K562 (cell line): Measurements from ENCODE around the gene HBM. TPM values are rescaled to one million over a fixed set of nuclear protein-coding genes. Genes with fewer than 3 reads are reported as not detected.
A peak's percentile ranks its signal among the peaks of the same experiment; 100 is the strongest.

Experiments
- ATAC-seq: fragments of 200-7000 bp; cut with Tn5 transposase; 3 replicates; pipeline ENCODE4 v1.9.1; 2020; ENCODE audit warnings: moderate library complexity
- BruUV-seq: library from RNA; stranded (reverse); fragments of 400-500 nt; replicated peaks from 2 replicates; lab custom pipeline; 2021; lab: Mats Ljungman, UMichigan
- CTCF ChIA-PET: fragments of 300-600 bp; formaldehyde crosslinking; extraction: SDS; loops from one replicate; lab custom pipeline; 2021; ENCODE audit warnings: low intra/inter-chr PET ratio; lab: Yijun Ruan, JAX
- POLR2A ChIA-PET: fragments of 300-600, 350-650 bp; sonication (Branson Sonifier 250); formaldehyde crosslinking; extraction: SDS; loops from one replicate; lab custom pipeline; 2021; ENCODE audit warnings: antibody characterized with exemption, inconsistent platforms; lab: Yijun Ruan, JAX
- DNase-seq, 4 experiments: peaks; one replicate each; pipeline versions ENCODE4 v3.0.0 to v3.0.0-alpha.2; 2011 to 2018; ENCODE audit warnings: low spot score in 3 of 4, mixed read lengths in 3 of 4; ENCODE audit errors: extremely low read depth in 1 of 4
- FAIRE-seq: peaks from 2 replicates; lab custom pipeline; 2011; peaks lifted over from hg19 to GRCh38; lab: Jason Lieb, UNC
- H2AFZ ChIP-seq: 2 replicates; pipeline ENCODE4 v1.6.0; 2011; ENCODE audit warnings: low read depth, low read length, control low read depth, inconsistent platforms
- H3K27ac ChIP-seq: fragments of 200-600 bp; 3 replicates; pipeline ENCODE4 v1.8.0; 2011; ENCODE audit warnings: low read depth, mild to moderate bottlenecking, control low read depth, inconsistent platforms, low read length, moderate library complexity, mixed read lengths; ENCODE audit errors: extremely low read depth
- H3K27me3 ChIP-seq, 2 experiments: fragments of 300-600 bp in 1 of 2; 2 replicates in 1 of 2; 3 replicates in 1 of 2; pipeline versions ENCODE4 v1.6.0 to v1.8.0; 2011; ENCODE audit warnings: inconsistent platforms in 2 of 2, low read length in 2 of 2, mild to moderate bottlenecking in 1 of 2, mixed read lengths in 1 of 2, moderate library complexity in 1 of 2; ENCODE audit not compliant: control insufficient read depth in 2 of 2, insufficient read depth in 2 of 2
- H3K36me3 ChIP-seq: fragments of 300-600 bp; 3 replicates; pipeline ENCODE4 v1.8.0; 2011; ENCODE audit warnings: mild to moderate bottlenecking, low read length, inconsistent platforms; ENCODE audit not compliant: control insufficient read depth, insufficient read depth
- H3K4me1 ChIP-seq, 2 experiments: fragments of 200-600 bp in 1 of 2; replicated peaks in 1 of 2; 2 replicates in 1 of 2; 3 replicates in 1 of 2; pipeline versions ENCODE4 v1.5.1 to v1.8.0; 2011; ENCODE audit warnings: inconsistent platforms in 2 of 2, low read length in 2 of 2, mild to moderate bottlenecking in 1 of 2, mixed read lengths in 1 of 2, moderate library complexity in 1 of 2; ENCODE audit not compliant: control insufficient read depth in 2 of 2, insufficient read depth in 2 of 2
- H3K4me2 ChIP-seq: 2 replicates; pipeline ENCODE4 v1.6.1; 2011; ENCODE audit warnings: low read length, control low read depth, inconsistent platforms, mixed read lengths; ENCODE audit not compliant: insufficient read depth
- H3K4me3 ChIP-seq: fragments of 200-600 bp; sonication (generic), shearing (Covaris generic); 2 replicates; pipeline ENCODE4 v1.5.1; 2016; ENCODE audit warnings: control low read depth, inconsistent platforms
- H3K79me2 ChIP-seq: fragments of 200-600 bp; 3 replicates; pipeline ENCODE4 v1.8.0; 2011; ENCODE audit warnings: low read length, inconsistent platforms; ENCODE audit not compliant: control insufficient read depth, insufficient read depth
- H3K9ac ChIP-seq, 2 experiments: 2 replicates each; pipeline versions ENCODE4 v1.6.0 to v1.6.1; 2011; ENCODE audit warnings: low read depth in 2 of 2, low read length in 2 of 2, control low read depth in 1 of 2, inconsistent platforms in 1 of 2, mild to moderate bottlenecking in 1 of 2, mixed read lengths in 1 of 2; ENCODE audit not compliant: insufficient read depth in 1 of 2
- H3K9me1 ChIP-seq: one replicate; pipeline ENCODE4 v1.6.0; 2011; ENCODE audit warnings: inconsistent platforms, mild to moderate bottlenecking, low read length, moderate library complexity; ENCODE audit not compliant: control insufficient read depth, insufficient read depth
- H3K9me3 ChIP-seq: replicated peaks from 2 replicates; pipeline ENCODE4 v1.5.1; 2011; ENCODE audit warnings: low read depth, low read length, inconsistent platforms; ENCODE audit not compliant: control insufficient read depth, insufficient read depth
- H4K20me1 ChIP-seq: replicated peaks from 2 replicates; pipeline ENCODE4 v1.6.1; 2011; ENCODE audit warnings: low read length, inconsistent platforms, mixed read lengths; ENCODE audit not compliant: control insufficient read depth, insufficient read depth
- BRD9 ChIP-seq: fragments of 450-650 bp; IDR thresholded peaks from 2 replicates; pipeline ENCODE4 v1.6.1; 2018; ENCODE audit warnings: low read depth; ENCODE audit not compliant: partially characterized antibody
- CBX1 ChIP-seq: sonication (generic); IDR thresholded peaks from 2 replicates; pipeline ENCODE4 v1.6.1; 2016; ENCODE audit warnings: antibody characterized with exemption, low read depth, mild to moderate bottlenecking
- EGR1 ChIP-seq: fragments of 450-650 bp; conservative IDR thresholded peaks from 2 replicates; pipeline ENCODE4 v1.6.1; 2017; ENCODE audit warnings: mild to moderate bottlenecking
- HSF4 ChIP-seq: fragments of 250-450 bp; sonication (Bioruptor Pico); IDR thresholded peaks from 2 replicates; pipeline ENCODE4 v2.1.2; 2022; ENCODE audit warnings: mild to moderate bottlenecking, moderate library complexity, borderline replicate concordance
- LEF1 ChIP-seq: fragments of 450-650 bp; IDR thresholded peaks from 2 replicates; pipeline ENCODE4 v1.6.1; 2016; ENCODE audit warnings: mild to moderate bottlenecking
- MAZ ChIP-seq, 2 experiments: fragments of 450-650 bp in 1 of 2; sonication (generic) in 1 of 2; formaldehyde crosslinking; IDR thresholded peaks in 1 of 2; conservative IDR thresholded peaks in 1 of 2; 2 replicates each; pipeline versions ENCODE4 v1.4.0 to v1.5.0; 2020; ENCODE audit warnings: mild to moderate bottlenecking in 1 of 2, missing genetic modification reagents in 1 of 2
- PHB2 ChIP-seq: fragments of 450-650 bp; IDR thresholded peaks from 2 replicates; pipeline ENCODE4 v1.6.1; 2017; ENCODE audit warnings: low read depth
- POLR2B ChIP-seq: fragments of 450-650 bp; IDR thresholded peaks from 2 replicates; pipeline ENCODE4 v1.6.1; 2018; ENCODE audit warnings: low read depth; ENCODE audit not compliant: partially characterized antibody
- SMAD4 ChIP-seq: fragments of 250-450 bp; sonication (Bioruptor Pico); conservative IDR thresholded peaks from 2 replicates; pipeline ENCODE4 v1.8.0; 2021; ENCODE audit warnings: inconsistent platforms, mild to moderate bottlenecking, moderate library complexity
- TAF1 ChIP-seq: IDR thresholded peaks from 2 replicates; pipeline ENCODE4 v1.6.1; 2011; ENCODE audit warnings: mild to moderate bottlenecking, low read length, moderate library complexity; ENCODE audit not compliant: insufficient read depth, control insufficient read depth, severe bottlenecking; ENCODE audit errors: extremely low read depth
- VEZF1 ChIP-seq: fragments of 200-800 bp; sonication (Bioruptor generic); IDR thresholded peaks from 2 replicates; pipeline ENCODE4 v1.6.1; 2017; ENCODE audit warnings: missing genetic modification characterization, missing compliant biosample characterization
- ZBTB7A ChIP-seq: IDR thresholded peaks from 2 replicates; pipeline ENCODE4 v1.6.1; 2011; ENCODE audit warnings: low read depth, mild to moderate bottlenecking, low read length, moderate library complexity, borderline replicate concordance; ENCODE audit not compliant: control insufficient read depth
- ZC3H11A ChIP-seq: IDR thresholded peaks from 2 replicates; pipeline ENCODE4 v1.6.1; 2012; ENCODE audit warnings: low read depth, low read length, improper control_type of control experiment
- ZNF212 ChIP-seq: fragments of 450-650 bp; formaldehyde crosslinking; IDR thresholded peaks from 2 replicates; pipeline ENCODE4 v1.4.0; 2020; ENCODE audit warnings: mild to moderate bottlenecking
- ZNF263 ChIP-seq: sonication (generic); formaldehyde crosslinking; IDR thresholded peaks from 2 replicates; pipeline ENCODE4 v1.8.0; 2022; ENCODE audit warnings: mild to moderate bottlenecking, missing genetic modification reagents, borderline replicate concordance
- WGBS: fragments of 100-300 bp; shearing (Covaris generic); methylation state at CpG from one replicate; pipeline ENCODE4 v1.1.6; 2016; ENCODE audit warnings: low coverage, mixed read lengths; ENCODE audit not compliant: insufficient coverage; ENCODE audit errors: missing lambda C conversion rate; 5-methylcytosine and 5-hydroxymethylcytosine counted together
- in situ Hi-C: fragments of 300-500 bp; cut with MboI; formaldehyde crosslinking; loops from 4 replicates; pipeline ENCODE4 v1.15.0; 2018; ENCODE audit warnings: inconsistent platforms, mixed read lengths
- intact Hi-C: fragments of 100-400 bp; cut with micrococcal nuclease; formaldehyde crosslinking; loops from 2 replicates; pipeline ENCODE4 v1.14.2; 2022
- polyA plus RNA-seq, 8 experiments: library from polyadenylated mRNA; depleted of rRNA in 4 of 8; stranded (reverse) in 5 of 8; unstranded in 3 of 8; fragments of >200 nt; fragmentation: Nextera tagmentation in 2 of 8; fragmentation: Illumina TruSeq in 1 of 8; extraction: Ambion mirVana in 2 of 8; extraction: Trizol in 1 of 8; gene quantifications; 2 replicates each; pipeline versions ENCODE4 v1.2.1 to v1.2.3, GENCODE V29; 2011 to 2014; ENCODE audit warnings: inconsistent platforms in 1 of 8, missing spikeins in 1 of 8
- total RNA-seq, 7 experiments: library from RNA; depleted of rRNA in 6 of 7; stranded (reverse); fragments of >200 nt in 6 of 7; fragmentation: Illumina TruSeq in 2 of 7; extraction: Trizol in 2 of 7; gene quantifications; 2 replicates each; pipeline versions ENCODE4 v1.2.1 to v1.2.3, GENCODE V29; 2011 to 2021; ENCODE audit warnings: low replicate concordance in 1 of 7
- TF ChIP-seq, protein P1 (sequence below): fragments of 250-450 bp; sonication (Bioruptor Pico); IDR thresholded peaks from 2 replicates; pipeline ENCODE4 v1.5.0; 2021; ENCODE audit warnings: mild to moderate bottlenecking, borderline replicate concordance

Gene HBM
- total and polyA plus RNA-seq, 9 of the 15 experiments (the other 6 are each of a cell fraction or from before 2014, with no cell fraction given), result not detected

GRCh38 chr16:138049-138417, 27.7 kb upstream of the HBM start:
- intact Hi-C loops, result no loop called here
- peak overlapping the region; percentile 47; the same call in 1 of the 2 replicates for H2AFZ ChIP-seq
- no peaks in the 10 kb centered on the region for H3K27me3 ChIP-seq
- POLR2A ChIA-PET, result interaction anchor here (0.8 kb wide), 1 partner anchor 15 kb away, joined by 3 read pairs; no protein-coding TSS in a partner anchor
- WGBS, result 0% methylated on average over 9 of the region's 30 CpGs
- H4K20me1 ChIP-seq, result no peaks in the 10 kb centered on the region
- in situ Hi-C loops, result no loop called here
- DNase-seq (peak; percentile 51 to 76 (median 68)), FAIRE-seq (no peak), ATAC-seq (peak; percentile 52)
- no TSS peak for BruUV-seq
- H3K9ac ChIP-seq, result peak overlapping the region; percentile 90 to 97
- peaks cover 12% of the 10 kb centered on the region for H3K36me3 ChIP-seq
- CTCF ChIA-PET, result no interaction called here
- peak overlapping the region; percentile 96 for H3K27ac ChIP-seq
- H3K4me1 ChIP-seq, result peaks cover 26 to 46% of the 10 kb centered on the region in 2 experiments; a peak in 4 of 5 replicates
- no peaks in the 10 kb centered on the region for H3K9me1 ChIP-seq
- H3K9me3 ChIP-seq, result no peaks in the 10 kb centered on the region
- H3K4me2 ChIP-seq, result peak overlapping the region; percentile 93
- H3K79me2 ChIP-seq, result peaks cover 51% of the 10 kb centered on the region
- H3K4me3 ChIP-seq, result peak overlapping the region; percentile 74
- TF ChIP-seq POLR2B, result no peak
- TF ChIP-seq ZNF212 (CRISPR knock-in tag), result no peak
- TF ChIP-seq CBX1, result no peak
- no peak for TF ChIP-seq HSF4 (CRISPR knock-in tag)
- TF ChIP-seq ZNF263, result 0 out of 2 replicates have a peak, but pooled peaks have one; percentile 43
- TF ChIP-seq, protein P1, sequence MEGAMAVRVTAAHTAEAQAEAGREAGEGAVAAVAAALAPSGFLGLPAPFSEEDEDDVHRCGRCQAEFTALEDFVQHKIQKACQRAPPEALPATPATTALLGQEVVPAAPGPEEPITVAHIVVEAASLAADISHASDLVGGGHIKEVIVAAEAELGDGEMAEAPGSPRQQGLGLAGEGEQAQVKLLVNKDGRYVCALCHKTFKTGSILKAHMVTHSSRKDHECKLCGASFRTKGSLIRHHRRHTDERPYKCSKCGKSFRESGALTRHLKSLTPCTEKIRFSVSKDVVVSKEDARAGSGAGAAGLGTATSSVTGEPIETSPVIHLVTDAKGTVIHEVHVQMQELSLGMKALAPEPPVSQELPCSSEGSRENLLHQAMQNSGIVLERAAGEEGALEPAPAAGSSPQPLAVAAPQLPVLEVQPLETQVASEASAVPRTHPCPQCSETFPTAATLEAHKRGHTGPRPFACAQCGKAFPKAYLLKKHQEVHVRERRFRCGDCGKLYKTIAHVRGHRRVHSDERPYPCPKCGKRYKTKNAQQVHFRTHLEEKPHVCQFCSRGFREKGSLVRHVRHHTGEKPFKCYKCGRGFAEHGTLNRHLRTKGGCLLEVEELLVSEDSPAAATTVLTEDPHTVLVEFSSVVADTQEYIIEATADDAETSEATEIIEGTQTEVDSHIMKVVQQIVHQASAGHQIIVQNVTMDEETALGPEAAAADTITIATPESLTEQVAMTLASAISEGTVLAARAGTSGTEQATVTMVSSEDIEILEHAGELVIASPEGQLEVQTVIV (CRISPR knock-in tag), result no peak
- TF ChIP-seq BRD9, result peak; percentile 20
- TF ChIP-seq MAZ (CRISPR knock-in tag; conservative IDR thresholded peaks at IDR 0.05 in 1 of 2, IDR thresholded peaks at IDR 0.05 in 1 of 2), result peak in 1 of 2 experiments; percentile 13; a peak in 1 of 4 replicates
- TF ChIP-seq ZC3H11A, result no peak
- no peak for TF ChIP-seq PHB2
- TF ChIP-seq TAF1, result peak; percentile 18
- TF ChIP-seq VEZF1, result peak; percentile 73
- TF ChIP-seq SMAD4 (CRISPR knock-in tag), result 0 out of 2 replicates have a peak, but pooled peaks have one; percentile 4
- TF ChIP-seq EGR1, result peak; percentile 42
- 0 out of 2 replicates have a peak, but pooled peaks have one; percentile 63 for TF ChIP-seq ZBTB7A
- TF ChIP-seq LEF1, result 0 out of 2 replicates have a peak, but pooled peaks have one; percentile 17
